ENCODE data around the gene TAF10.

- TF ChIP-seq CTCF (IDR thresholded peaks at IDR 0.05; ENCODE audit: low read length), result no peak
- no peak for TF ChIP-seq EZH2 (optimal IDR thresholded peaks at IDR 0.05; ENCODE audit: low read depth, low read length)
- TF ChIP-seq EZH2phosphoT487 (IDR thresholded peaks at IDR 0.05; ENCODE audit: low read length), result no peak
Measured at GRCh38 chr11:6599881-6600390, 12.1 kb downstream of the TAF10 start.
